Measurements from ENCODE around the gene RILP.

- TF ChIP-seq, protein P1, sequence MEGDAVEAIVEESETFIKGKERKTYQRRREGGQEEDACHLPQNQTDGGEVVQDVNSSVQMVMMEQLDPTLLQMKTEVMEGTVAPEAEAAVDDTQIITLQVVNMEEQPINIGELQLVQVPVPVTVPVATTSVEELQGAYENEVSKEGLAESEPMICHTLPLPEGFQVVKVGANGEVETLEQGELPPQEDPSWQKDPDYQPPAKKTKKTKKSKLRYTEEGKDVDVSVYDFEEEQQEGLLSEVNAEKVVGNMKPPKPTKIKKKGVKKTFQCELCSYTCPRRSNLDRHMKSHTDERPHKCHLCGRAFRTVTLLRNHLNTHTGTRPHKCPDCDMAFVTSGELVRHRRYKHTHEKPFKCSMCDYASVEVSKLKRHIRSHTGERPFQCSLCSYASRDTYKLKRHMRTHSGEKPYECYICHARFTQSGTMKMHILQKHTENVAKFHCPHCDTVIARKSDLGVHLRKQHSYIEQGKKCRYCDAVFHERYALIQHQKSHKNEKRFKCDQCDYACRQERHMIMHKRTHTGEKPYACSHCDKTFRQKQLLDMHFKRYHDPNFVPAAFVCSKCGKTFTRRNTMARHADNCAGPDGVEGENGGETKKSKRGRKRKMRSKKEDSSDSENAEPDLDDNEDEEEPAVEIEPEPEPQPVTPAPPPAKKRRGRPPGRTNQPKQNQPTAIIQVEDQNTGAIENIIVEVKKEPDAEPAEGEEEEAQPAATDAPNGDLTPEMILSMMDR (conservative IDR thresholded peaks at IDR 0.05; ENCODE audit: low read depth, low read length) = no peak
- TF ChIP-seq RAD21 (IDR thresholded peaks at IDR 0.05; ENCODE audit: low read length) = no peak; the same call in none of the 2 replicates
- TF ChIP-seq POLR2A (IDR thresholded peaks at IDR 0.05; ENCODE audit: low read depth, low read length) = no peak
- TF ChIP-seq, protein P2, sequence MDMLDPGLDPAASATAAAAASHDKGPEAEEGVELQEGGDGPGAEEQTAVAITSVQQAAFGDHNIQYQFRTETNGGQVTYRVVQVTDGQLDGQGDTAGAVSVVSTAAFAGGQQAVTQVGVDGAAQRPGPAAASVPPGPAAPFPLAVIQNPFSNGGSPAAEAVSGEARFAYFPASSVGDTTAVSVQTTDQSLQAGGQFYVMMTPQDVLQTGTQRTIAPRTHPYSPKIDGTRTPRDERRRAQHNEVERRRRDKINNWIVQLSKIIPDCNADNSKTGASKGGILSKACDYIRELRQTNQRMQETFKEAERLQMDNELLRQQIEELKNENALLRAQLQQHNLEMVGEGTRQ (IDR thresholded peaks at IDR 0.05; ENCODE audit: low read depth, low read length) = no peak
- TF ChIP-seq RCOR1 (IDR thresholded peaks at IDR 0.05; ENCODE audit: insufficient replicate concordance, low read length) = no peak
- no peak for TF ChIP-seq BHLHE40 (IDR thresholded peaks at IDR 0.05; ENCODE audit: low read depth, low read length)
- TF ChIP-seq RFX5 (IDR thresholded peaks at IDR 0.05; ENCODE audit: low read depth, low read length) = no peak
- no peak for TF ChIP-seq ELK1 (IDR thresholded peaks at IDR 0.05; ENCODE audit: borderline replicate concordance, low read depth, low read length)
- TF ChIP-seq CHD1 (IDR thresholded peaks at IDR 0.05; ENCODE audit: low read depth, low read length) = no peak
- peak; percentile 89; the same call in 1 of the 2 replicates for TF ChIP-seq SMC3 (IDR thresholded peaks at IDR 0.05; ENCODE audit: low read depth, low read length)
- TF ChIP-seq NFE2L2 (IDR thresholded peaks at IDR 0.05; ENCODE audit: low read depth, low read length) = no peak
- TF ChIP-seq MXI1 (IDR thresholded peaks at IDR 0.05; ENCODE audit: borderline replicate concordance, low read depth, low read length) = no peak
- TF ChIP-seq FOS (IDR thresholded peaks at IDR 0.05; ENCODE audit: low read depth, low read length) = no peak
Measured at GRCh38 chr17:1648173-1648962, 1.3 kb downstream of the RILP start.

Data from IMR-90 (cell line).